A549 (cell line): ENCODE measurements around the gene MRFAP1L1.

Experiments used
- SMC3 ChIP-seq: fragments of >200 bp; sonication (Bioruptor Twin); formaldehyde crosslinking; IDR thresholded peaks from 3 replicates; pipeline ENCODE4 v1.6.1; 2018; ENCODE audit warnings: inconsistent platforms
- TF ChIP-seq, protein P1 (sequence below): fragments of >200 bp; sonication (Bioruptor Twin); formaldehyde crosslinking; IDR thresholded peaks from 3 replicates; pipeline ENCODE4 v1.5.1; 2016

DNA sequence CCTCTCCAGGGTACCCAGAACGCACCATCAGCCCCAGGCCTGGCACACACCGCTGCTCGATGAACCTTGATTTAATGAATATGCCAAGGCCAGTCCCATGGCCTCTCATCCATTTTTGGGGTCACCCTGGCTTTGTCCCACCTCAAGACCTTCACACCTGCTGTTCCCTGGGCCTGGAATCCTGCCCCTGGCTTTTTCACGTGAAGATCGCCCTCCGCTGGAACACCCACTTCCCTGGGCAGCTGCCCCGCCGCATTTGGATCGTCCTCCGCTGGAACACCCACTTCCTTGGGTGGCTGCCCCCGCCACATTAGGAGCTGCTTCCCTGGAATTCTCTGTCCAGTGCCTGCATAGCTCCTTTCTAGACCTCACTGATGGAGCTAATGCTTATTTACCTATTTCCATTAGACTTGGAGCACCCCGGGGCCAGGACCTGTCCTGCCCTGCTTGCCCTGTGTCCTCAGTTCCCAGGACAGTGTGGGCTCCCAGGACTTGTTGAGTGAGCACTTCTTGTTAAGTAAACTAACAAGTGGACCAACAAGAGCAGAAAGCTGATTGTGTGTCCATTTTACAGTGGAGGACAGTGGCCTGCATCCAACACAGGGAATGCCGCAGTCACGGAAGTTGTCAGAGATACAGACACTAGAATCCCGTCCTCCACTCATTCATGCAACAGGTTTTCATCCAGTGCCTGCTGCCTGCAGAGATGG is 18.8 kb upstream of the MRFAP1L1 start:
- TF ChIP-seq SMC3, result no peak
- TF ChIP-seq, protein P1, sequence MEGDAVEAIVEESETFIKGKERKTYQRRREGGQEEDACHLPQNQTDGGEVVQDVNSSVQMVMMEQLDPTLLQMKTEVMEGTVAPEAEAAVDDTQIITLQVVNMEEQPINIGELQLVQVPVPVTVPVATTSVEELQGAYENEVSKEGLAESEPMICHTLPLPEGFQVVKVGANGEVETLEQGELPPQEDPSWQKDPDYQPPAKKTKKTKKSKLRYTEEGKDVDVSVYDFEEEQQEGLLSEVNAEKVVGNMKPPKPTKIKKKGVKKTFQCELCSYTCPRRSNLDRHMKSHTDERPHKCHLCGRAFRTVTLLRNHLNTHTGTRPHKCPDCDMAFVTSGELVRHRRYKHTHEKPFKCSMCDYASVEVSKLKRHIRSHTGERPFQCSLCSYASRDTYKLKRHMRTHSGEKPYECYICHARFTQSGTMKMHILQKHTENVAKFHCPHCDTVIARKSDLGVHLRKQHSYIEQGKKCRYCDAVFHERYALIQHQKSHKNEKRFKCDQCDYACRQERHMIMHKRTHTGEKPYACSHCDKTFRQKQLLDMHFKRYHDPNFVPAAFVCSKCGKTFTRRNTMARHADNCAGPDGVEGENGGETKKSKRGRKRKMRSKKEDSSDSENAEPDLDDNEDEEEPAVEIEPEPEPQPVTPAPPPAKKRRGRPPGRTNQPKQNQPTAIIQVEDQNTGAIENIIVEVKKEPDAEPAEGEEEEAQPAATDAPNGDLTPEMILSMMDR, result no peak
